ENCODE measurements around the gene OASL.

Gene OASL

GRCh38 chr12:121033625-121034349 is 5.3 kb downstream of the OASL start:
- H3K27ac ChIP-seq: no peak overlapping the region
- no peak for TF ChIP-seq ZFX (IDR thresholded peaks at IDR 0.05)
- TF ChIP-seq, protein P1, sequence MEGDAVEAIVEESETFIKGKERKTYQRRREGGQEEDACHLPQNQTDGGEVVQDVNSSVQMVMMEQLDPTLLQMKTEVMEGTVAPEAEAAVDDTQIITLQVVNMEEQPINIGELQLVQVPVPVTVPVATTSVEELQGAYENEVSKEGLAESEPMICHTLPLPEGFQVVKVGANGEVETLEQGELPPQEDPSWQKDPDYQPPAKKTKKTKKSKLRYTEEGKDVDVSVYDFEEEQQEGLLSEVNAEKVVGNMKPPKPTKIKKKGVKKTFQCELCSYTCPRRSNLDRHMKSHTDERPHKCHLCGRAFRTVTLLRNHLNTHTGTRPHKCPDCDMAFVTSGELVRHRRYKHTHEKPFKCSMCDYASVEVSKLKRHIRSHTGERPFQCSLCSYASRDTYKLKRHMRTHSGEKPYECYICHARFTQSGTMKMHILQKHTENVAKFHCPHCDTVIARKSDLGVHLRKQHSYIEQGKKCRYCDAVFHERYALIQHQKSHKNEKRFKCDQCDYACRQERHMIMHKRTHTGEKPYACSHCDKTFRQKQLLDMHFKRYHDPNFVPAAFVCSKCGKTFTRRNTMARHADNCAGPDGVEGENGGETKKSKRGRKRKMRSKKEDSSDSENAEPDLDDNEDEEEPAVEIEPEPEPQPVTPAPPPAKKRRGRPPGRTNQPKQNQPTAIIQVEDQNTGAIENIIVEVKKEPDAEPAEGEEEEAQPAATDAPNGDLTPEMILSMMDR (conservative IDR thresholded peaks at IDR 0.05): no peak

- TF ChIP-seq, protein P1 (conservative IDR thresholded peaks at IDR 0.05): no peak
- TF ChIP-seq ZFX (IDR thresholded peaks at IDR 0.05): no peak
- no peak overlapping the region for H3K27ac ChIP-seq
Observed at GRCh38 chr12:121030576-121031212, 8.4 kb downstream of the OASL start.

- no peak overlapping the region for H3K27ac ChIP-seq
- TF ChIP-seq ZFX (IDR thresholded peaks at IDR 0.05): no peak
- TF ChIP-seq, protein P1 (conservative IDR thresholded peaks at IDR 0.05): no peak; the same call in 1 of the 2 replicates
Observed at GRCh38 chr12:121026274-121027045, 12.6 kb downstream of the OASL start.

DNA sequence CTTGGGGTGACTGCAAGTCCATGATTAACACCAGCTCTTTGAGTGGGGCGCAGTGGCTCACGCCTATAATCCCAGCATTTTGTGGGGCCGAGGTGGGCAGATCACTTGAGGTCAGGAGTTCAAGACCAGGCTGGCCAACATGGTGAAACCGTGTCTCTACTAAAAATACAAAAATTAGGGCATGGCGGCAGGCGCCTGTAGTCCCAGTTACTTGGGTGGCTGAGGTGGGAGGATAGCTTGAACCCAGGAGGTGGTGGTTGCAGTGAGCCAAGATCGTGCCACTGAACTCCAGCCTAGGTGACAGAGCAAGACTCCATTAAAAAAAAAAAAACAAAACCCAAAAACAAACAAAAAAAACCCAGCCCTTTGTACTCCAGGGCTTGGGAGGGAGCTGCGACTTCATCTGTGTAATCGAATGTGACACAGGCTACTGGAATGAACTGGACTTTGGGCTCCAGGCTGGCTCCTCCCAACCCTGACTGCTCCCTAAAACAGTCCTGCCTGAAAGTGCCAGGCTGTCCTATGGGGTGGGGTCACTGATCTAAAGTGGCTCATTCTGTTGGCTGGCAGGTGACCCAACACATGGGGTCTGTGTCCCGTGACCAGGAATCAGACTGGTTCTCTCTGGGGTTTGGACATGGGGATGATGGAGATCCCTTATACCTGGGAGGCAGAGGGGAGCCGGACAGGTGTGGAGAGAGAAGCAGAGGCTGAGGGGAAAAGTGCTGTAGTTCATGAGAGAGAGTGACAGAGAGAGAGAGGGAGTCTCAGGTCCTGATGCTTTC is 13.4 kb downstream of the OASL start:
- TF ChIP-seq, protein P1 (conservative IDR thresholded peaks at IDR 0.05): no peak
- TF ChIP-seq ZFX (IDR thresholded peaks at IDR 0.05): no peak
- H3K27ac ChIP-seq: no peak overlapping the region

- H3K27ac ChIP-seq: no peak overlapping the region
- TF ChIP-seq ZFX (IDR thresholded peaks at IDR 0.05): no peak
- TF ChIP-seq, protein P1 (conservative IDR thresholded peaks at IDR 0.05): no peak
Observed at GRCh38 chr12:121023799-121024198, 15.2 kb downstream of the OASL start.

DNA sequence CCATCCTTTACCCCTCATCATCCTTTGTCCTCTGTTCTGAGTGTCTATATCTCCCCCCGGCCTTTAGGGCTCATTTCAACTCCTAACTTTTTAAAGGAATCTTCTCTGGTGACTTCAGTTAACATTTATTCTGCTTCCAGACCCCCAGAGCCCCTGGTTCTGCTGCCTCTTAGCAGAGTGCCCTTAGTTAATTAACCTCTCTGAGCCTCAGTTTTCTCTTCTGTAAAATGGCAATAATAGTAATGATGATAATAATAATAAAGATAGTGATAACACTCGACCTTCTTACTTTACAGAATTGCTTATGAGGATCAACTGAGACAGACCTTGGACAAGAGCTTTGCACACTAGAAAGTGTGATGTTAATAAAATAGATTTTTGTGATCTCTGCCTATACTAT is 16.3 kb downstream of the OASL start:
- no peak for TF ChIP-seq ZFX (IDR thresholded peaks at IDR 0.05)
- TF ChIP-seq, protein P1 (conservative IDR thresholded peaks at IDR 0.05): no peak
- no peak overlapping the region for H3K27ac ChIP-seq

Measured in C4-2B (cell line).